ENCODE measurements around the gene IGF1R. TPM values are rescaled to one million over a fixed set of nuclear protein-coding genes. Genes with fewer than 3 reads are reported as not detected.

IGF1R gene
- total RNA-seq, 1 experiment from 2014 or later, result 51.6 TPM

DNA sequence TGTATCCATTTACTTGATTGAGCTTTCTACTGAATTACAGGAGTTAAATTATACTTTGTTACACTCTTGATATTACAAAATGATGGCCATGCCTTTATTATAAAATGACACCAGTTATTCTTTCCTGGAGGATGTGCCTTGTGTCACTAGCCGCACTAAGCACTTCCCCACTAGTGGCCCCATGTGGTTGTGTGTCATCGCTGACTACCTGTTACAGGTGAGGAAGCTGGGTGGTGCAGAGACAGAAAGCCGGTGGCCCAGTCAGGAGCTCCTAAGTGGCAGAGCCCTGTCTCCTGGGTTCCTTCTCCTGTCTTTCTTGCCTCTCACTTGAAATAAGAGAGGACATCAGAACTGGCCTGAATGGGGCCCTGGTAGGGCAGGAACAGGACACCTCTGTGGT is 96.8 kb downstream of the IGF1R start:
- intact Hi-C loops (cut with micrococcal nuclease; ENCODE audit: unreplicated experiment), result no loop called here
- BruUV-seq (replicated peaks), result no TSS peak
- Histone ChIP-seq H3K4me3 (ENCODE audit: low read depth, low read length) (no peak overlapping the region), H3K27me3 (replicated peaks; ENCODE audit: control insufficient read depth, insufficient read depth, low read length) (no peaks in the 10 kb centered on the region), H3K9me3 (no peaks in the 10 kb centered on the region), H3K4me1 (no peaks in the 10 kb centered on the region; the same call in 1 of the 2 replicates), H3K36me3 (ENCODE audit: control insufficient read depth, insufficient read depth, low read length) (no peaks in the 10 kb centered on the region)
- CTCF ChIA-PET, result no interaction called here
- no peak for DNase-seq
- POLR2A ChIA-PET, result no interaction called here
- Mint-ChIP-seq H3K27ac (ENCODE audit: unreplicated experiment) (no peak overlapping the region), H3K4me1 (ENCODE audit: low read depth, unreplicated experiment) (peaks cover 28% of the 10 kb centered on the region), H3K4me3 (ENCODE audit: unreplicated experiment) (no peak overlapping the region), H3K9me3 (ENCODE audit: unreplicated experiment) (no peaks in the 10 kb centered on the region), H3K36me3 (ENCODE audit: insufficient read depth, unreplicated experiment) (no peaks in the 10 kb centered on the region), H3K27me3 (ENCODE audit: insufficient read depth, unreplicated experiment) (no peaks in the 10 kb centered on the region)
- TF ChIP-seq, protein P1, sequence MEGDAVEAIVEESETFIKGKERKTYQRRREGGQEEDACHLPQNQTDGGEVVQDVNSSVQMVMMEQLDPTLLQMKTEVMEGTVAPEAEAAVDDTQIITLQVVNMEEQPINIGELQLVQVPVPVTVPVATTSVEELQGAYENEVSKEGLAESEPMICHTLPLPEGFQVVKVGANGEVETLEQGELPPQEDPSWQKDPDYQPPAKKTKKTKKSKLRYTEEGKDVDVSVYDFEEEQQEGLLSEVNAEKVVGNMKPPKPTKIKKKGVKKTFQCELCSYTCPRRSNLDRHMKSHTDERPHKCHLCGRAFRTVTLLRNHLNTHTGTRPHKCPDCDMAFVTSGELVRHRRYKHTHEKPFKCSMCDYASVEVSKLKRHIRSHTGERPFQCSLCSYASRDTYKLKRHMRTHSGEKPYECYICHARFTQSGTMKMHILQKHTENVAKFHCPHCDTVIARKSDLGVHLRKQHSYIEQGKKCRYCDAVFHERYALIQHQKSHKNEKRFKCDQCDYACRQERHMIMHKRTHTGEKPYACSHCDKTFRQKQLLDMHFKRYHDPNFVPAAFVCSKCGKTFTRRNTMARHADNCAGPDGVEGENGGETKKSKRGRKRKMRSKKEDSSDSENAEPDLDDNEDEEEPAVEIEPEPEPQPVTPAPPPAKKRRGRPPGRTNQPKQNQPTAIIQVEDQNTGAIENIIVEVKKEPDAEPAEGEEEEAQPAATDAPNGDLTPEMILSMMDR (IDR thresholded peaks at IDR 0.05; ENCODE audit: insufficient read depth in 1 of 2, low read depth in 1 of 2, low read length in 1 of 2, severe bottlenecking in 1 of 2, unreplicated experiment in 1 of 2), result no peak

DNA sequence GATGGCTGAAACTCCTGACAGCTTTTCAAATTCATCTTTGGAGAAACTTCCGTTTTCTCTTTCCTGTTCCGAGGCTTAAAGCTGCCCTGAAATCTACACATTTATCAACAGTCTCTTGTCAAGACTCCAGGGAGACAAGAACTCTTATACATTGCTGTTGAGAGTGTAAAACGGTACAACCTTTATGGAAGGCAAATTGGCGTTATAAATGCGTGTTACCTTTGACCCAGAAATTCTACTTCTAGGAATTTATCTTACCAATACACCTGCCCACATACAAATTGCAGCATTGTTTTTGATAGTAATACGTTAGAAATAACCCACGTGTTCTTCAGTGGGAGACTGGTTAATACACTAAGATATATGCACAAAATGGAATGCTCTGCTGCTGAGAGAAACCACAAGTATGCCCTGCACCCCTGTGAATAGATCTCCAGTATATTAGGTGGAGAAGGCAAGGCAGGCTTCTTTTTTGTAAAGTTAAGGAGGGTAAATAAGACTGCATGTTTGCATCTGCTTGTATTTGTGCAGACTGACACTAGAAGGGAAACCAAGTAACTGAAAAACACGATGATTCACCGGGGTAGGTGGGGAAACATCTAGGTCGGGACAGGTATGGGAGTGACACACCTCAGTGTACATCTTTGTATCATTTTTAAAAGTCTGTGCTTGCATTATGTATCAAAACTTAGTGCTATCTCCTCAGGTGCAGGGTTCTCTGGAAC is 97.5 kb downstream of the IGF1R start:
- no peaks in the 10 kb centered on the region; the same call in 1 of the 2 replicates for H3K4me1 ChIP-seq
- TF ChIP-seq, protein P1 (IDR thresholded peaks at IDR 0.05; ENCODE audit: insufficient read depth in 1 of 2, low read depth in 1 of 2, low read length in 1 of 2, severe bottlenecking in 1 of 2, unreplicated experiment in 1 of 2), result no peak
- BruUV-seq (replicated peaks), result no TSS peak
- no peak for DNase-seq
- Mint-ChIP-seq H3K27ac (ENCODE audit: unreplicated experiment) (no peak overlapping the region), H3K9me3 (ENCODE audit: unreplicated experiment) (no peaks in the 10 kb centered on the region), H3K36me3 (ENCODE audit: insufficient read depth, unreplicated experiment) (no peaks in the 10 kb centered on the region), H3K4me3 (ENCODE audit: unreplicated experiment) (no peak overlapping the region), H3K27me3 (ENCODE audit: insufficient read depth, unreplicated experiment) (no peaks in the 10 kb centered on the region), H3K4me1 (ENCODE audit: low read depth, unreplicated experiment) (peaks cover 28% of the 10 kb centered on the region)
- ChIA-PET CTCF (no interaction called here), POLR2A (no interaction called here)
- H3K27me3 ChIP-seq (replicated peaks; ENCODE audit: control insufficient read depth, insufficient read depth, low read length), result no peaks in the 10 kb centered on the region
- no peaks in the 10 kb centered on the region for H3K9me3 ChIP-seq
- H3K36me3 ChIP-seq (ENCODE audit: control insufficient read depth, insufficient read depth, low read length), result no peaks in the 10 kb centered on the region
- H3K4me3 ChIP-seq (ENCODE audit: low read depth, low read length), result no peak overlapping the region
- intact Hi-C loops (cut with micrococcal nuclease; ENCODE audit: unreplicated experiment), result no loop called here

DNA sequence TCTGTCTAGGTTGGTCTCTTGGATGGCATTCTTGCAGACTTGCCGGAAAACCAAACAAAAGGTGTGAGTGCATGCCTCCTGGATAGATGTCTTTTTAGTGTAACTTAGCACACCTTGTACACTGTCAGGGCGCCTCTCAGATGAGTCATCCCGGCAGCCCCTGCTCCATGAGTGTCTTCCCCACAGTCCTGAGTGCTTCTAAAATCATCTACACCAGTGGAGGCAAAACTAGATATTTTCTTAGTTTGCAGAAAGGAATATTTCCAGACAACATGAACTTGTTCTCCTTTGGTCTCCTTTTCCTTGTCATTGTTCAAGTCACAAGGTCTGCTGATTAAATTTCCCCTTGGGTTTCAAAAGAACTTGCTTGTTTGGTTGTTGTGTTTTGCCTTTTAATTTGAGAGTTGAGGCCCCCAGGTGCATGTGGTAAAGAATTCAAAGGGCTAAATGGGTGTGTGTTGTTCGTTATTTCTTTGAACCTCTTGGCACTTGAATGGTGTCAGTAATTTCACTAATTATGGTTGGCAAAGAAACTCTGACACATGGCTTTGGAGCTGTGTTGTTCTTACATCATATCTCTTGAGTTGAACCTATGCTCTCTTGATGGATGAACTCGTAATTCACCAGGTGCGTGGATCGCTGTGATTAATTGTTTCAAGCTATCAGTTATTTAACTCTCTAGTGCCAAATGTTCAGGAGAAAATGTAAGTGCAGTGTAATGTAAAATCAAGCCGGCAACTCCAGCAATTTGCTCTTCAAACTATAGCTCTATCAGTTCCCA is 98.2 kb downstream of the IGF1R start:
- Histone ChIP-seq H3K4me1 (peaks cover 2% of the 10 kb centered on the region; the same call in 1 of the 2 replicates), H3K27me3 (replicated peaks; ENCODE audit: control insufficient read depth, insufficient read depth, low read length) (no peaks in the 10 kb centered on the region), H3K36me3 (ENCODE audit: control insufficient read depth, insufficient read depth, low read length) (no peaks in the 10 kb centered on the region), H3K4me3 (ENCODE audit: low read depth, low read length) (no peak overlapping the region), H3K9me3 (no peaks in the 10 kb centered on the region)
- no TSS peak for BruUV-seq (replicated peaks)
- CTCF ChIA-PET, result no interaction called here
- TF ChIP-seq, protein P1 (IDR thresholded peaks at IDR 0.05; ENCODE audit: insufficient read depth in 1 of 2, low read depth in 1 of 2, low read length in 1 of 2, severe bottlenecking in 1 of 2, unreplicated experiment in 1 of 2), result no peak
- no peak for DNase-seq
- Mint-ChIP-seq H3K27me3 (ENCODE audit: insufficient read depth, unreplicated experiment) (no peaks in the 10 kb centered on the region), H3K4me1 (ENCODE audit: low read depth, unreplicated experiment) (peaks cover 28% of the 10 kb centered on the region), H3K4me3 (ENCODE audit: unreplicated experiment) (no peak overlapping the region), H3K36me3 (ENCODE audit: insufficient read depth, unreplicated experiment) (no peaks in the 10 kb centered on the region), H3K9me3 (ENCODE audit: unreplicated experiment) (no peaks in the 10 kb centered on the region), H3K27ac (ENCODE audit: unreplicated experiment) (no peak overlapping the region)
- intact Hi-C loops (cut with micrococcal nuclease; ENCODE audit: unreplicated experiment), result no loop called here
- POLR2A ChIA-PET, result no interaction called here

Data from Caco-2 (cell line).